Adrenal gland (tissue), 12 donors: ENCODE data around the gene FOLR2. TPM values are rescaled to one million over a fixed set of nuclear protein-coding genes. Genes with fewer than 3 reads are reported as not detected.

ENCODE experiments used
- DNase-seq, 7 donors: peaks; one replicate each; pipeline ENCODE4 v3.0.0-alpha.2; 2019 to 2020
- H3K27ac ChIP-seq, 5 donors: fragments of 200-600 bp; sonication (generic) in 4 of 5; 1 replicate in 3 of 5; 2 replicates in 2 of 5; pipeline versions ENCODE4 v1.5.1 to v1.8.0; 2016 to 2020; ENCODE audit warnings: mild to moderate bottlenecking in 1 of 5
- H3K27me3 ChIP-seq: fragments of 200-600 bp; 2 replicates; pipeline ENCODE4 v1.8.0; 2021
- H3K36me3 ChIP-seq, 2 donors: fragments of 200-600 bp; replicated peaks in 1 of 2; 1 replicate in 1 of 2; 2 replicates in 1 of 2; pipeline versions ENCODE4 v1.5.1 to v1.8.0; 2018 to 2022
- H3K4me1 ChIP-seq, 2 donors: fragments of 200-600 bp; replicated peaks in 1 of 2; 1 replicate in 1 of 2; 2 replicates in 1 of 2; pipeline versions ENCODE4 v1.5.1 to v1.8.0; 2018 to 2021
- H3K4me3 ChIP-seq, 4 donors: fragments of 200-600 bp; sonication (generic) in 3 of 4; one replicate each; pipeline ENCODE4 v1.5.1; 2016 to 2018
- H3K9me3 ChIP-seq, 3 donors: fragments of 200-600 bp; sonication (generic) in 1 of 3; replicated peaks in 1 of 3; 1 replicate in 2 of 3; 2 replicates in 1 of 3; pipeline versions ENCODE4 v1.5.1 to v1.8.0; 2016 to 2021
- POLR2A ChIP-seq, 2 donors: fragments of 450-650 bp; IDR thresholded peaks; one replicate each; pipeline ENCODE4 v1.6.1; 2017; ENCODE audit warnings: antibody characterized with exemption in 2 of 2, mild to moderate bottlenecking in 2 of 2, moderate library complexity in 1 of 2
- WGBS, 4 donors: extraction: QIAGEN DNeasy Blood & Tissue Kit in 2 of 4; methylation state at CpG; one replicate each; pipeline versions ENCODE4 v1.1.5 to v1.1.7; 2013 to 2017; 5-methylcytosine and 5-hydroxymethylcytosine counted together
- intact Hi-C, 2 donors: fragments of 100-400 bp; cut with DNase I; formaldehyde crosslinking; loops; one replicate each; pipeline versions ENCODE4 v1.14.1 to v1.15.0; 2022 to 2023
- polyA plus RNA-seq, 3 donors: library from polyadenylated mRNA; stranded (reverse); fragments of 200-250 nt in 2 of 3; fragments of 350-450 nt in 1 of 3; fragmentation: Illumina TruSeq in 1 of 3; extraction: RNeasy Lipid Tissue Mini Kit (QIAGEN cat#74804) in 1 of 3; gene quantifications; one replicate each; pipeline ENCODE4 v1.2.3, GENCODE V29; 2013 to 2014
- total RNA-seq, 9 donors: library from RNA; depleted of rRNA in 4 of 9; stranded (reverse); fragments of >200 nt in 4 of 9; fragments of 120-200 nt in 1 of 9; fragmentation: NEBNext Ultra II Directional in 1 of 9; extraction: Animal tissue kit (Norgen Biotek cat#: 25700) in 1 of 9; gene quantifications; one replicate each; pipeline versions ENCODE4 v1.1.0 to v1.2.4, GENCODE V29; 2013 to 2023
- TF ChIP-seq, protein P1 (sequence below), 6 experiments: fragments of 450-650 bp in 4 of 6; fragments of 200-600 bp in 2 of 6; sonication (generic) in 1 of 6; IDR thresholded peaks; 1 replicate in 5 of 6; 2 replicates in 1 of 6; pipeline versions ENCODE4 v1.5.1 to v1.8.0; 2016 to 2021; ENCODE audit warnings: antibody characterized with exemption in 6 of 6, mild to moderate bottlenecking in 2 of 6, moderate library complexity in 1 of 6
- donor health status: healthy with polysubstance abuse.
- donor health status: Bipolar disorder and iron deficiency.
- donor health status: DM: yes; HTN: yes; CAD: no.
- donor health status: DM: no; HTN: no; CAD: no.
- donor health status: DM: no; HTN: no; CAD: no.
- donor health status: DM: yes; HTN: yes; CAD: no.

The FOLR2 gene
- total and polyA plus RNA-seq, 12 donors, result 6.9 to 221 (median 62.3) TPM

DNA sequence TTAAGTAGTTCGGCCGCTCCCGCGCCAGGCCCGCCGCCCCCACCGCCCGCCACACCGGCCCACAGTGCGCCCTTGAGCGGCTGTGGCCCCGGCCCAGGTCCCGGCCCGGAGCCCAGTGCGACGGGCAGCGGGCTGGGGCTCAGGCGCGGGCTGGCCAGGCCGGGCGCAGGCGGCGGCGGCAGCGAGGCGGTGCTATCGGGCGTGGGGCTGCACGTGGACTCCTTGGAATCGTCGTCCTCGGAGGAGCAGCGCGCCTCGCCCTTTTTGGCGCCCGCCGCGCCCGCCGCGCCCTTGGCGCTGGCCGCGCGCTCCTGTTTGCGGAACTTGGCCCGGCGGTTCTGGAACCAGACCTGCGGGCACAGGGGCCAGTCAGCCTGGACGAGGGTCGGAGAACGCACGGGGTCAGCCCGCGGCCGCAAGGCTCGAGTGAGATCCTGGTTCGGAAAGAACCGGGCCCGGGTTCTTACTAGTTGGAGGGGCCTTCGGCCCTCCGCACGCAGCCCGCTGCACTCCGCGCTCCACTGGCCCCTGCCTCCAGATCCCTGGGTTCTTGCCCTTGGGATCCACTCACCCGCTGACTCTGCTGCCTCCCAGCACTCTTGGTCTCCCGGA, 23.4 kb downstream of the FOLR2 start:
- peaks cover 29 to 35% of the 10 kb centered on the region in 2 donors for H3K4me1 ChIP-seq

DNA sequence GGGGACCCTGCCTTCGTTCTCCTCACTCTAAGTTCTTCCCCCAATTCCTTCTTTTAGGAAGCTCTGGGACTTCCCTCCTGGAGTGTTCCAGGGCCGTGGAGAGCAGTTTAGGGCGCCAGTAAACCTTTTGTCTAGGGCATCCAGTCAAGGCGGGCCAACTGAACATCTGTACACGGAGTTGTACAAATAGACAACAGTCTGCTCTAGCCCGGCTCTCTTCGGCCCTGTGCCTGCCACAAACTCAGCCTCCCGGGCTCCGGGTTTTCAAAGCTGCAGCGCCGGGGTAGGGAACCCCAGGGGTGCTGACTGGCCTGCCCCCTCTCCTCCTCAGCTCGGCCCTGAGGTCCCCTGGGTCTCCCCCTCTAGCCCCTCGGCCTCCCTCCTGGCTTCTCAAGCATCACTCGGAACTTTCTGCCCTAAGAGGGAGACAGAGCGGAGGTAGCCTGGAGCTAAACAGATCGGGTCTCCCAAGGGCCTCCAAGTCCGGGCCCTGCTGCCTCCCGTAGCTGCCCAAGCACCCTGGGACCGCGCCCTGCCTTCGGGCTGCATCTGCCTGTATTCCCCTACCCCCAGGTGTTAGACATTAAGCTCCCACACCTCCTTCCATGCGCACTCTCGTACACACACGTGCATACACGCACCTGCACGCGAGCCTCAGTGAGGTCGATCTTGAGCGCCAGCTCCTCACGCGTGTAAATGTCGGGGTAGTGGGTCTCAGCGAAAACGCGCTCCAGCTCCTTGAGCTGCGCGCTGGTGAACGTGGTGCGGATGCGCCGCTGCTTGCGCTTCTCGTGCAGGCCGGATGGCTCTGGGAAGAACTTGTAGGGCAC, 24.1 kb downstream of the FOLR2 start:
- Histone ChIP-seq H3K9me3 (no peaks in the 10 kb centered on the region), H3K27ac (peak overlapping the region in 2 of 5 donors; percentile 67 to 73), H3K4me1 (peaks cover 29 to 35% of the 10 kb centered on the region in 2 donors), H3K36me3 (peaks cover 0 to 20% of the 10 kb centered on the region in 2 donors), H3K4me3 (peak overlapping the region in 1 of 4 donors; percentile 54), H3K27me3 (peaks cover 30% of the 10 kb centered on the region)
- WGBS, 4 donors, result 17 to 26% (median 19%) methylated on average over 21 to 44 of the region's 44 CpGs
- intact Hi-C loops, result no loop called here
- TF ChIP-seq, protein P1, sequence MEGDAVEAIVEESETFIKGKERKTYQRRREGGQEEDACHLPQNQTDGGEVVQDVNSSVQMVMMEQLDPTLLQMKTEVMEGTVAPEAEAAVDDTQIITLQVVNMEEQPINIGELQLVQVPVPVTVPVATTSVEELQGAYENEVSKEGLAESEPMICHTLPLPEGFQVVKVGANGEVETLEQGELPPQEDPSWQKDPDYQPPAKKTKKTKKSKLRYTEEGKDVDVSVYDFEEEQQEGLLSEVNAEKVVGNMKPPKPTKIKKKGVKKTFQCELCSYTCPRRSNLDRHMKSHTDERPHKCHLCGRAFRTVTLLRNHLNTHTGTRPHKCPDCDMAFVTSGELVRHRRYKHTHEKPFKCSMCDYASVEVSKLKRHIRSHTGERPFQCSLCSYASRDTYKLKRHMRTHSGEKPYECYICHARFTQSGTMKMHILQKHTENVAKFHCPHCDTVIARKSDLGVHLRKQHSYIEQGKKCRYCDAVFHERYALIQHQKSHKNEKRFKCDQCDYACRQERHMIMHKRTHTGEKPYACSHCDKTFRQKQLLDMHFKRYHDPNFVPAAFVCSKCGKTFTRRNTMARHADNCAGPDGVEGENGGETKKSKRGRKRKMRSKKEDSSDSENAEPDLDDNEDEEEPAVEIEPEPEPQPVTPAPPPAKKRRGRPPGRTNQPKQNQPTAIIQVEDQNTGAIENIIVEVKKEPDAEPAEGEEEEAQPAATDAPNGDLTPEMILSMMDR (IDR thresholded peaks at IDR 0.05), result no peak
- peak in 2 of 7 donors; percentile 31 to 67 for DNase-seq

More for the DNA sequence above, 23.4 kb downstream of the FOLR2 start:
- Histone ChIP-seq H3K27ac (peak overlapping the region in 3 of 5 donors; percentile 46 to 73 (median 67)), H3K27me3 (peaks cover 24% of the 10 kb centered on the region), H3K4me3 (peak overlapping the region in 2 of 4 donors; percentile 22 to 54), H3K36me3 (peaks cover 0 to 27% of the 10 kb centered on the region in 2 donors), H3K9me3 (no peaks in the 10 kb centered on the region)
- intact Hi-C loops, result loop anchor here in 1 of 2 donors (10.0 kb wide), 1 partner anchor 225 kb away; no protein-coding TSS in a partner anchor
- WGBS, 4 donors, result 0 to 13% (median 4%) methylated on average over 4 to 69 of the region's 69 CpGs
- peak in 1 of 2 donors; percentile 5 for TF ChIP-seq POLR2A (IDR thresholded peaks at IDR 0.05)
- TF ChIP-seq, protein P1 (IDR thresholded peaks at IDR 0.05), result peak in 2 of 6 experiments; percentile 31 to 34
- peak in 5 of 7 donors; percentile 73 to 83 (median 75) for DNase-seq

DNA sequence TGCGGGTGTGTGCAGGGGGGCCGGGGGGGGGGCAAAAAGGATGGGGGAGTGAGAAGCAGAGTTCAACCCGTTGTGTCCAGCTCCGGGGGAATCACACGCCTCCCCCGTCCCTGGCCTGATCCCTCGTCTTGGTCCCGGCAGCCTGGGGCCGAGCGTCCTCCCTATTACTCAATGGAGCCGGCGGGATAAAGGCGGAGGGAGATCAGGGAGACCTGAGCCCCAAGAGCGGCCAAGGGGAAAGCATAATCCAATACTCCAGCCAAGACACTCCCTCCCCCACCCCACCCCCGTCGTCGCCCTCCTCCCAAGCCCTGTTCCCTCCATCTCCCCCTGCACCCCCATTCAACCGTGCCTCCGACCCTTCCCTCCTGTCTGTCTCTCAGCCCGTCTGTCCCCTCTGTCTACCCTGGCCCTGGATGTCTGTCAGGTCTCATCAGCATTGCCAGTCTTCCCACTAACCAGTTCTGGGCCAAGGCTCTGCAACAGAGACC, 24.7 kb downstream of the FOLR2 start:
- H3K4me1 ChIP-seq, result peaks cover 29 to 35% of the 10 kb centered on the region in 2 donors
- 21 to 47% (median 25%) methylated on average over 6 to 20 of the region's 20 CpGs for whole genome bisulfite sequencing, 4 donors
- intact Hi-C loops, result no loop called here
- H3K9me3 ChIP-seq, result no peaks in the 10 kb centered on the region
- H3K36me3 ChIP-seq, result peaks cover 0 to 13% of the 10 kb centered on the region in 2 donors
- no peak for TF ChIP-seq POLR2A (IDR thresholded peaks at IDR 0.05)
- TF ChIP-seq, protein P1 (IDR thresholded peaks at IDR 0.05), result no peak
- no peak overlapping the region for H3K4me3 ChIP-seq
- H3K27me3 ChIP-seq, result peaks cover 35% of the 10 kb centered on the region
- H3K27ac ChIP-seq, result peak overlapping the region in 1 of 5 donors; percentile 47
- peak in 2 of 7 donors; percentile 25 to 58 for DNase-seq

DNA sequence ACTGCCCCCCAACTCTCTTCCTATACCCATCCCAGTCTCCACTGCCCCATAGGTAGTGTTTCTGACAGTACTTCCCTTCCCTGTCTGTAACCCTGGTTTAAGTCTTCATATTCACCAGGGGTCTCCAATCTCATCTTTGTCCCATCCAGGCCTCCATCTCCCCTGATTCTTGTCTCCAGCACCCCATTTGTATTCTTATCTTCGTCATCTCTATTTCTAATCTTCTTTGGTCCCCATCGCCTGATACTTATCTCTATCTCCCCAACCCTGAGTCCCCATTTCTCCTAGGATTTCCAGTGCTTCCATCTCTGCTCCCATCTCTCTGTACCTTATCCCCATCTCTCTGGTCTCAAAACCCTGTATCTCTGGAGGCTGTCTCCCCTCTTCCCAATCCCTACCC, 25.5 kb downstream of the FOLR2 start:
- TF ChIP-seq, protein P1 (IDR thresholded peaks at IDR 0.05), result no peak
- H3K4me3 ChIP-seq, result no peak overlapping the region
- H3K27ac ChIP-seq, result peak overlapping the region in 1 of 5 donors; percentile 47
- 84 to 100% (median 91%) methylated on average over 2 of the region's 2 CpGs for WGBS, 4 donors
- peak in 1 of 7 donors; percentile 41 for DNase-seq
- intact Hi-C loops, result no loop called here
- peaks cover 0 to 5% of the 10 kb centered on the region in 2 donors for H3K36me3 ChIP-seq
- H3K27me3 ChIP-seq, result peaks cover 41% of the 10 kb centered on the region
- H3K9me3 ChIP-seq, result no peaks in the 10 kb centered on the region
- H3K4me1 ChIP-seq, result peaks cover 29 to 35% of the 10 kb centered on the region in 2 donors
